ENCODE results near the gene PARN. TPM values are rescaled to one million over a fixed set of nuclear protein-coding genes. Genes with fewer than 3 reads are reported as not detected.
"Not testable (repeated sequence)": the region's sequence is repeated elsewhere in the genome, so short reads cannot be mapped to it uniquely, and the experiment has no call there.

PARN gene
- total RNA-seq, 2 donors from 2014 or later, result 56.1 to 68.9 TPM

- no peaks in the 10 kb centered on the region for H3K9me3 Mint-ChIP-seq
- H3K27me3 Mint-ChIP-seq (ENCODE audit: low read depth), result no peaks in the 10 kb centered on the region
- no peak for DNase-seq
- H3K4me3 Mint-ChIP-seq, result no peak overlapping the region
- no peak for ATAC-seq (replicated peaks in 1 of 2)
- peaks cover 2 to 14% of the 10 kb centered on the region in 2 donors for H3K36me3 Mint-ChIP-seq (ENCODE audit: insufficient read depth in 2 of 2)
- H3K4me1 Mint-ChIP-seq (ENCODE audit: low read depth), result no peaks in the 10 kb centered on the region
- no peak overlapping the region for H3K27ac Mint-ChIP-seq
Measured at GRCh38 chr16:14553447-14553846, 76.6 kb downstream of the PARN start.

- Mint-ChIP-seq H3K27me3 (ENCODE audit: low read depth) (no peaks in the 10 kb centered on the region), H3K27ac (no peak overlapping the region), H3K4me3 (no peak overlapping the region), H3K4me1 (ENCODE audit: low read depth) (no peaks in the 10 kb centered on the region), H3K36me3 (ENCODE audit: insufficient read depth in 2 of 2) (peaks cover 2 to 12% of the 10 kb centered on the region in 2 donors), H3K9me3 (no peaks in the 10 kb centered on the region)
- no peak for DNase-seq
- no peak for ATAC-seq (replicated peaks in 1 of 2)
Measured at GRCh38 chr16:14549789-14550153, 80.3 kb downstream of the PARN start.

- Mint-ChIP-seq H3K36me3 (ENCODE audit: insufficient read depth in 2 of 2) (peaks cover 2 to 13% of the 10 kb centered on the region in 2 donors), H3K27me3 (ENCODE audit: low read depth) (no peaks in the 10 kb centered on the region), H3K4me1 (ENCODE audit: low read depth) (no peaks in the 10 kb centered on the region), H3K27ac (peak overlapping the region; percentile 34), H3K4me3 (no peak overlapping the region), H3K9me3 (no peaks in the 10 kb centered on the region)
- no peak for ATAC-seq (replicated peaks in 1 of 2)
- no peak for DNase-seq
Measured at GRCh38 chr16:14548933-14549788, 80.9 kb downstream of the PARN start.

GRCh38 chr16:14545346-14545884 is 84.6 kb downstream of the PARN start:
- Mint-ChIP-seq H3K9me3 (no peaks in the 10 kb centered on the region), H3K27me3 (ENCODE audit: low read depth) (no peaks in the 10 kb centered on the region), H3K27ac (no peak overlapping the region), H3K36me3 (ENCODE audit: insufficient read depth in 2 of 2) (peaks cover 5 to 27% of the 10 kb centered on the region in 2 donors), H3K4me3 (no peak overlapping the region), H3K4me1 (ENCODE audit: low read depth) (no peaks in the 10 kb centered on the region)
- DNase-seq (no peak), ATAC-seq (replicated peaks in 1 of 2) (no peak)

- H3K36me3 Mint-ChIP-seq (ENCODE audit: insufficient read depth in 2 of 2), result peaks cover 5 to 27% of the 10 kb centered on the region in 2 donors
- not testable (repeated sequence) for H3K4me3 Mint-ChIP-seq, H3K9me3 Mint-ChIP-seq
Measured at GRCh38 chr16:14544846-14545245, 85.2 kb downstream of the PARN start.

GRCh38 chr16:14539631-14540030 is 90.4 kb downstream of the PARN start:
- Mint-ChIP-seq H3K36me3 (ENCODE audit: insufficient read depth in 2 of 2) (peaks cover 5 to 24% of the 10 kb centered on the region in 2 donors), H3K9me3 (no peaks in the 10 kb centered on the region), H3K27me3 (ENCODE audit: low read depth) (no peaks in the 10 kb centered on the region), H3K4me3 (no peak overlapping the region), H3K27ac (no peak overlapping the region), H3K4me1 (ENCODE audit: low read depth) (no peaks in the 10 kb centered on the region)
- ATAC-seq (replicated peaks in 1 of 2) (no peak), DNase-seq (no peak)

More at GRCh38 chr16:14544846-14545245, 85.2 kb downstream of the PARN start:
- ATAC-seq (replicated peaks in 1 of 2); H3K27me3 Mint-ChIP-seq (ENCODE audit: low read depth); H3K4me1 Mint-ChIP-seq (ENCODE audit: low read depth); DNase-seq; H3K27ac Mint-ChIP-seq: not testable (repeated sequence)

GRCh38 chr16:14539156-14539555 is 90.9 kb downstream of the PARN start:
- H3K27ac Mint-ChIP-seq, result no peak overlapping the region

GRCh38 chr16:14538604-14539003 is 91.5 kb downstream of the PARN start:
- ATAC-seq (replicated peaks in 1 of 2), result no peak
- Mint-ChIP-seq H3K36me3 (ENCODE audit: insufficient read depth in 2 of 2) (peaks cover 7 to 21% of the 10 kb centered on the region in 2 donors), H3K27ac (no peak overlapping the region), H3K9me3 (no peaks in the 10 kb centered on the region), H3K27me3 (ENCODE audit: low read depth) (no peaks in the 10 kb centered on the region), H3K4me1 (ENCODE audit: low read depth) (no peaks in the 10 kb centered on the region), H3K4me3 (no peak overlapping the region)
- DNase-seq, result no peak

More at GRCh38 chr16:14539156-14539555, 90.9 kb downstream of the PARN start:
- H3K4me3 Mint-ChIP-seq, result no peak overlapping the region
- DNase-seq (no peak), ATAC-seq (replicated peaks in 1 of 2) (no peak)
- H3K27me3 Mint-ChIP-seq (ENCODE audit: low read depth), result no peaks in the 10 kb centered on the region
- no peaks in the 10 kb centered on the region for H3K4me1 Mint-ChIP-seq (ENCODE audit: low read depth)
- H3K36me3 Mint-ChIP-seq (ENCODE audit: insufficient read depth in 2 of 2), result peaks cover 5 to 22% of the 10 kb centered on the region in 2 donors
- no peaks in the 10 kb centered on the region for H3K9me3 Mint-ChIP-seq

GRCh38 chr16:14531613-14532012 is 98.4 kb downstream of the PARN start:
- Mint-ChIP-seq H3K4me1 (ENCODE audit: low read depth) (no peaks in the 10 kb centered on the region), H3K36me3 (ENCODE audit: insufficient read depth in 2 of 2) (peaks cover 2 to 12% of the 10 kb centered on the region in 2 donors), H3K4me3 (no peak overlapping the region), H3K27me3 (ENCODE audit: low read depth) (no peaks in the 10 kb centered on the region), H3K9me3 (no peaks in the 10 kb centered on the region), H3K27ac (no peak overlapping the region)
- no peak for ATAC-seq (replicated peaks in 1 of 2)
- DNase-seq, result no peak

GRCh38 chr16:14531101-14531500 is 99.0 kb downstream of the PARN start:
- no peak for ATAC-seq (replicated peaks in 1 of 2)
- no peaks in the 10 kb centered on the region for H3K9me3 Mint-ChIP-seq

GRCh38 chr16:14530046-14530445 is 100.0 kb downstream of the PARN start:
- ATAC-seq (replicated peaks in 1 of 2) (no peak), DNase-seq (no peak)
- Mint-ChIP-seq H3K36me3 (ENCODE audit: insufficient read depth in 2 of 2) (peaks cover 2 to 12% of the 10 kb centered on the region in 2 donors), H3K27ac (no peak overlapping the region), H3K9me3 (no peaks in the 10 kb centered on the region), H3K27me3 (ENCODE audit: low read depth) (no peaks in the 10 kb centered on the region), H3K4me1 (ENCODE audit: low read depth) (no peaks in the 10 kb centered on the region), H3K4me3 (no peak overlapping the region)

More at GRCh38 chr16:14531101-14531500, 99.0 kb downstream of the PARN start:
- no peak overlapping the region for H3K27ac Mint-ChIP-seq
- no peak for DNase-seq
- no peaks in the 10 kb centered on the region for H3K4me1 Mint-ChIP-seq (ENCODE audit: low read depth)
- H3K27me3 Mint-ChIP-seq (ENCODE audit: low read depth), result no peaks in the 10 kb centered on the region
- H3K36me3 Mint-ChIP-seq (ENCODE audit: insufficient read depth in 2 of 2), result peaks cover 2 to 12% of the 10 kb centered on the region in 2 donors
- H3K4me3 Mint-ChIP-seq, result no peak overlapping the region

- no peaks in the 10 kb centered on the region for H3K27me3 Mint-ChIP-seq (ENCODE audit: low read depth)
- no peak overlapping the region for H3K27ac Mint-ChIP-seq
- peaks cover 2 to 12% of the 10 kb centered on the region in 2 donors for H3K36me3 Mint-ChIP-seq (ENCODE audit: insufficient read depth in 2 of 2)
- ATAC-seq (replicated peaks in 1 of 2), result peak in 1 of 2 donors; percentile 45
- H3K9me3 Mint-ChIP-seq, result no peaks in the 10 kb centered on the region
- no peaks in the 10 kb centered on the region for H3K4me1 Mint-ChIP-seq (ENCODE audit: low read depth)
- DNase-seq, result peak; percentile 42 to 47
- H3K4me3 Mint-ChIP-seq, result no peak overlapping the region
Measured at GRCh38 chr16:14529010-14529669, 100.9 kb downstream of the PARN start.

- H3K27me3 Mint-ChIP-seq (ENCODE audit: low read depth), result no peaks in the 10 kb centered on the region
- H3K4me1 Mint-ChIP-seq (ENCODE audit: low read depth), result no peaks in the 10 kb centered on the region
- no peak for ATAC-seq (replicated peaks in 1 of 2)
- DNase-seq, result no peak
- H3K4me3 Mint-ChIP-seq, result no peak overlapping the region
- no peak overlapping the region for H3K27ac Mint-ChIP-seq
- H3K36me3 Mint-ChIP-seq (ENCODE audit: insufficient read depth in 2 of 2), result peaks cover 0 to 5% of the 10 kb centered on the region in 2 donors
- H3K9me3 Mint-ChIP-seq, result no peaks in the 10 kb centered on the region
Measured at GRCh38 chr16:14528306-14528705, 101.8 kb downstream of the PARN start.

All from activated T-cell treated with anti-CD3 and anti-CD28 coated beads, Interleukin-2, amount 50 U/mL, for 72 hours (primary cell).